SU-DHL-6 (cell line): ENCODE data around the gene TAF8.

ENCODE experiments used
- H2AFZ ChIP-seq: fragments of 200-600 bp; sonication (generic); 2 replicates; pipeline ENCODE4 v1.6.1; 2014; ENCODE audit warnings: low read depth, mild to moderate bottlenecking, moderate library complexity, mixed read lengths, antibody characterized with exemption, low read length; ENCODE audit not compliant: severe bottlenecking
- H3F3A ChIP-seq: fragments of 200-600 bp; shearing (Covaris generic); 2 replicates; pipeline ENCODE4 v1.6.0; 2016; ENCODE audit warnings: antibody characterized with exemption, mild to moderate bottlenecking; ENCODE audit not compliant: insufficient read depth
- H3K27ac ChIP-seq: fragments of 200-600 bp; sonication (generic); 2 replicates; pipeline ENCODE4 v1.5.1; 2016; ENCODE audit warnings: low read depth, mild to moderate bottlenecking, low read length, moderate library complexity, mixed read lengths
- H3K27me3 ChIP-seq: fragments of 200-600 bp; sonication (generic), shearing (Covaris generic); 2 replicates; pipeline ENCODE4 v1.6.0; 2014; ENCODE audit warnings: mild to moderate bottlenecking, low read length
- H3K36me3 ChIP-seq: fragments of 200-600 bp; sonication (generic); 2 replicates; pipeline ENCODE4 v1.6.1; 2014; ENCODE audit warnings: mild to moderate bottlenecking, low read length, mixed read lengths
- H3K4me2 ChIP-seq: fragments of 300-600, 200-600 bp; shearing (Covaris generic), sonication (generic); 2 replicates; pipeline ENCODE4 v1.6.0; 2014; ENCODE audit warnings: low read length, low read depth, mild to moderate bottlenecking; ENCODE audit not compliant: poor library complexity, severe bottlenecking
- H3K4me3 ChIP-seq: fragments of 200-600 bp; sonication (generic); 2 replicates; pipeline ENCODE4 v1.5.1; 2014; ENCODE audit warnings: antibody characterized with exemption, low read length, mild to moderate bottlenecking, mixed read lengths; ENCODE audit not compliant: insufficient read depth, poor library complexity, severe bottlenecking
- H3K79me2 ChIP-seq: fragments of 200-600 bp; sonication (generic); 2 replicates; pipeline ENCODE4 v1.6.1; 2014; ENCODE audit warnings: mild to moderate bottlenecking, low read length, moderate library complexity; ENCODE audit not compliant: insufficient read depth
- H3K9ac ChIP-seq: fragments of 200-600 bp; sonication (generic); 2 replicates; pipeline ENCODE4 v1.7.0; 2014; ENCODE audit warnings: mild to moderate bottlenecking, low read length
- H3K9me2 ChIP-seq: fragments of 200-600 bp; sonication (generic); replicated peaks from 2 replicates; pipeline ENCODE4 v1.6.1; 2014; ENCODE audit warnings: low read length; ENCODE audit not compliant: insufficient read depth
- H3K9me3 ChIP-seq: fragments of 200-600 bp; sonication (generic); 2 replicates; pipeline ENCODE4 v1.6.1; 2014; ENCODE audit warnings: low read length, mixed read lengths; ENCODE audit not compliant: insufficient read depth
- H4K20me1 ChIP-seq: fragments of 200-600 bp; sonication (generic); 2 replicates; pipeline ENCODE4 v1.6.1; 2014; ENCODE audit warnings: low read depth, mild to moderate bottlenecking, antibody characterized with exemption, low read length, moderate library complexity, mixed read lengths
- CTCF ChIP-seq: fragments of 200-600 bp; sonication (generic); IDR thresholded peaks from one replicate; pipeline ENCODE4 v1.5.1; 2017; ENCODE audit warnings: antibody characterized with exemption, mild to moderate bottlenecking, low read length, moderate library complexity; ENCODE audit not compliant: insufficient read depth, poor library complexity, severe bottlenecking
- EZH2phosphoT487 ChIP-seq: fragments of 200-600 bp; sonication (generic), shearing (Covaris generic); conservative IDR thresholded peaks from 2 replicates; pipeline ENCODE4 v1.6.1; 2018; ENCODE audit warnings: mild to moderate bottlenecking, antibody characterized with exemption, low read length, moderate library complexity, mixed read lengths

TAF8 gene

GRCh38 chr6:42103753-42104094, 53.4 kb downstream of the TAF8 start:
- no peaks in the 10 kb centered on the region for H3F3A ChIP-seq
- H3K79me2 ChIP-seq: no peaks in the 10 kb centered on the region
- TF ChIP-seq CTCF (no peak), EZH2phosphoT487 (no peak)
- no peak overlapping the region for H3K27ac ChIP-seq
- peak overlapping the region; percentile 55 for H3K4me3 ChIP-seq
- peak overlapping the region; percentile 86 for H2AFZ ChIP-seq
- peak overlapping the region; percentile 66 for H3K4me2 ChIP-seq
- H3K9ac ChIP-seq: peak overlapping the region; percentile 63
- no peaks in the 10 kb centered on the region for H3K36me3 ChIP-seq
- no peaks in the 10 kb centered on the region for H3K27me3 ChIP-seq
- H3K9me3 ChIP-seq: no peaks in the 10 kb centered on the region
- no peaks in the 10 kb centered on the region for H4K20me1 ChIP-seq
- no peaks in the 10 kb centered on the region for H3K9me2 ChIP-seq

DNA sequence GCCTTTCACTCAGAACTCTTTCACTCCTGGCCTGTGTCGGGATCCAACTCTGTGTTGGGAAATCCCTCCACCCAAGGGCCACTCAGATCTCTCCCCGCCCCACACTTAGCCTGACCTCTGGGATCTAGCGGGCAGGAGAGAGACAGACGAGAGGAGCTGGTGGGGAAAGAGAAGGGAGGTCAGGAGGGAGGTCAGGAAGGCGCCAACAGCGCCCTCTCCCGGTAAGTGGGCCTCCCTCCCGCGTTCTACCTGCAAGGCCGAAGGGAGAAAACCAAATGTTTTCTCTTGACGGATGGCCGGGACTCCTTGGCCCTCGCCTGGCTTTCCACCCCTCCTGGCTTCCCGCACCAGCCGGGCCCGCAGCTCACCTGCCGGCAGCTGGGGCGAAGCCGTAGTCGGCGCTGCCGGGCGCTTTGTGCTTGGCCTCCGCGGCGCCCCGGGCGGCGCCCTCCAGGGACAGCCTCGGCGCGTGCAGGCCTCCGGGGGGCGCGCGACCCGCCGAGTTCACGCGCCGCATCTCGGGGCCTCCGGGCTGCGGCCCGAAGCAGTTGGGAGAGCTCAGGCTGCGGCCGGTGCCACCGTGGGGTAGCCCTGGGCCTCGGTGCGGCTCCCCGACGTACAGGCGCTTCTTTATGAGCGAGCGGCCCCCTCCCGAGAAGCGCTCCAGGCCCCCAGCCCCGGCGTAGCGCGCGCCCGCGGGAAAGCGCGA, 53.9 kb downstream of the TAF8 start:
- H3K27me3 ChIP-seq: no peaks in the 10 kb centered on the region
- H3K27ac ChIP-seq: no peak overlapping the region
- peak overlapping the region; percentile 86 for H2AFZ ChIP-seq
- H3K4me2 ChIP-seq: peak overlapping the region; percentile 66
- H3K9ac ChIP-seq: peak overlapping the region; percentile 63
- TF ChIP-seq EZH2phosphoT487: no peak
- TF ChIP-seq CTCF: peak; percentile 100
- H3K4me3 ChIP-seq: peak overlapping the region; percentile 55
- H3K9me3 ChIP-seq: no peaks in the 10 kb centered on the region
- no peaks in the 10 kb centered on the region for H4K20me1 ChIP-seq
- H3F3A ChIP-seq: no peaks in the 10 kb centered on the region
- H3K9me2 ChIP-seq: no peaks in the 10 kb centered on the region
- no peaks in the 10 kb centered on the region for H3K79me2 ChIP-seq
- H3K36me3 ChIP-seq: no peaks in the 10 kb centered on the region

DNA sequence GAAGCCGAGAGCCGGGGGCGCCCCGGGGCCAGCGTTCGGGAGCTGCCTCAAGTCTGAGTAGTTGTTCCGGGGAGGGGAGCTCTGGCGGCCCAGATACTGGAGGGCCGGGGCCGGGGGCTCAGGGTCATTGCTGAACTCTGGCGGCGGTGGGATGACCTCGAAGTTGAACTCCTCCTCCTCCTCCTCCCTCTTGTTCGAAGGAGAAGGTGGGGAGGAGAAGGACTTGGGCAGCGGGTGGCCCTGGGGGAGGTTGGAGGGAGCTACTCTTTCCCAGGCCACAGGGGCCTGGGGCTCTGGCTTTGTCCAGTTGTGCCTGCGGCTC, 54.4 kb downstream of the TAF8 start:
- no peak overlapping the region for H3K27ac ChIP-seq
- no peaks in the 10 kb centered on the region for H3K9me3 ChIP-seq
- no peaks in the 10 kb centered on the region for H3K79me2 ChIP-seq
- H3F3A ChIP-seq: no peaks in the 10 kb centered on the region
- no peaks in the 10 kb centered on the region for H3K36me3 ChIP-seq
- no peaks in the 10 kb centered on the region for H4K20me1 ChIP-seq
- peak overlapping the region; percentile 63 for H3K9ac ChIP-seq
- peak overlapping the region; percentile 86 for H2AFZ ChIP-seq
- peak overlapping the region; percentile 55 for H3K4me3 ChIP-seq
- TF ChIP-seq EZH2phosphoT487 (no peak), CTCF (no peak)
- H3K27me3 ChIP-seq: no peaks in the 10 kb centered on the region
- no peaks in the 10 kb centered on the region for H3K9me2 ChIP-seq
- peak overlapping the region; percentile 66 for H3K4me2 ChIP-seq
